Measurements from ENCODE around the gene MAT1A. TPM values are rescaled to one million over a fixed set of nuclear protein-coding genes. Genes with fewer than 3 reads are reported as not detected.
"Not testable (repeated sequence)": the region's sequence is repeated elsewhere in the genome, so short reads cannot be mapped to it uniquely, and the experiment has no call there.

Gene MAT1A
- total RNA-seq, 1 experiment from 2014 or later, result 2.1 TPM

DNA sequence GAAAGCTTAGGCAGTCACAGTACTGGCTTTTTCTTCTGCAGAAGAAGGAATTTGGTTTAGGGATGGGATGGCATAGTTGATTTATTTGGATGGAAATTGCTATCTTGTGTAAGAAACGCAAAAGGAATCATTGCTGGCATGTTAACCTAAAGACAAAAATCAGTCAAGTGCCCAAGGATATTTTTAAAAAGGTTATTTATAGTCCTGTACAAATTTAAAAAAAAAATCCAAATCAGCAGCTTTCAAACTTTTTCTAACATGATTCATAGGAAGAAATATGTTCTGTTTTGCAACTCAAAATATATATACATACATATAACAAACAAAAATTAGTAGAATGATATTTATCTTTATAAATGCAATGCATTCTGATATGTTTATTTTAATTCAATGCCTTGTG, 55.6 kb downstream of the MAT1A start:
- not testable (repeated sequence) for H2BK15ac ChIP-seq (ENCODE audit: low read depth, low read length); H3K14ac ChIP-seq (ENCODE audit: insufficient read depth, low read length); H3K9me3 Mint-ChIP-seq

DNA sequence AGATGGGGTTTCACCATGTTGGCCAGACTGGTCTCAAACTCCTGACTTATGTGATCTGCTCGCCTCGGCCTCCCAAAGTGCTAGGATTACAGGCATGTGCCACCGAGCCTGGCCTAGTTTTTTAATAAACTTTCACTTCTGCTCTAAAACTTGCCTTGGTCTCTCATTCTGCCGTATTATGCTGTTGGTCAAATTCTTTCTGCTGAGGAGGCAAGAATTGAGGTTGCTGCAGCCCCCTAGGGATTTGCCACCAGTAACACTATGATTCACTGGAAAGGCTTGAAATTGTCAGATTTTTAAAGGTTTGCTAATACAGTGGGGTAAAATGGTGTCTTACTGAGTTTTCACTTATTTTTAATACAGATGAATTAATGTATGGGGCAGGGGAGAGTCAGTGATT, 62.7 kb downstream of the MAT1A start:
- no CpG with 5 or more reads among the region's 4 CpGs for WGBS (ENCODE audit: extremely low coverage, insufficient read length, low lambda C conversion rate)
- H2AFZ ChIP-seq (ENCODE audit: low read length), result not testable (repeated sequence)

More for the DNA sequence above, 55.6 kb downstream of the MAT1A start:
- H3K27me3 Mint-ChIP-seq (ENCODE audit: low read depth); H4K8ac ChIP-seq (replicated peaks; ENCODE audit: insufficient read length, low read depth, low read length); H3K23me2 ChIP-seq (ENCODE audit: insufficient read length, low read depth, low read length, poor library complexity, severe bottlenecking); H3K27ac ChIP-seq (ENCODE audit: insufficient read length, low read depth, low read length); H3T11ph ChIP-seq (ENCODE audit: low read length); H2AFZ ChIP-seq (ENCODE audit: low read length); H3K79me2 ChIP-seq (ENCODE audit: insufficient read depth, low read length); H3K4me3 Mint-ChIP-seq; H2BK5ac ChIP-seq (ENCODE audit: insufficient read length, low read length); H3K36me3 Mint-ChIP-seq (ENCODE audit: insufficient read depth in 1 of 3, low read depth in 3 of 3); H3K4me1 Mint-ChIP-seq; DNase-seq; H3K56ac ChIP-seq (ENCODE audit: insufficient read length, low read depth, low read length); H2AK5ac ChIP-seq (ENCODE audit: insufficient read length, low read length); H3K9ac ChIP-seq (ENCODE audit: extremely low read depth, insufficient read length, low read length); H2BK20ac ChIP-seq (ENCODE audit: low read depth, low read length, poor library complexity, severe bottlenecking); H3K4ac ChIP-seq (ENCODE audit: low read depth, low read length); H3K4me1 ChIP-seq (ENCODE audit: insufficient read depth, low read length); H4K5ac ChIP-seq (ENCODE audit: insufficient read length, low read depth, low read length); H3K9me3 ChIP-seq (ENCODE audit: control insufficient read depth, low read depth, low read length); H3K27me3 ChIP-seq (ENCODE audit: insufficient read depth, low read length); H4K20me1 ChIP-seq (ENCODE audit: control insufficient read depth, insufficient read depth, insufficient read length); H2BK120ac ChIP-seq (ENCODE audit: low read depth, low read length, poor library complexity, severe bottlenecking); H3K18ac ChIP-seq (ENCODE audit: insufficient read length, low read depth, low read length); H3K79me1 ChIP-seq (ENCODE audit: insufficient read depth, low read depth, low read length, poor library complexity, severe bottlenecking); H2BK12ac ChIP-seq (ENCODE audit: insufficient read length, low read depth, low read length); H3K4me2 ChIP-seq (ENCODE audit: insufficient read depth, insufficient read length, low read length); H3K27ac Mint-ChIP-seq; H4K91ac ChIP-seq (ENCODE audit: insufficient read length, low read depth, low read length); H3K23ac ChIP-seq (ENCODE audit: insufficient read length, low read depth, low read length): not testable (repeated sequence)
- no CpG with 5 or more reads among the region's 1 CpG for WGBS (ENCODE audit: extremely low coverage, insufficient read length, low lambda C conversion rate)

More for the DNA sequence above, 62.7 kb downstream of the MAT1A start:
- not testable (repeated sequence) for H4K8ac ChIP-seq (replicated peaks; ENCODE audit: insufficient read length, low read depth, low read length); H2BK5ac ChIP-seq (ENCODE audit: insufficient read length, low read length); H3K27me3 ChIP-seq (ENCODE audit: insufficient read depth, low read length); H3K14ac ChIP-seq (ENCODE audit: insufficient read depth, low read length); H3K79me2 ChIP-seq (ENCODE audit: insufficient read depth, low read length); H2BK120ac ChIP-seq (ENCODE audit: low read depth, low read length, poor library complexity, severe bottlenecking); H3T11ph ChIP-seq (ENCODE audit: low read length); H4K5ac ChIP-seq (ENCODE audit: insufficient read length, low read depth, low read length); DNase-seq; H2BK15ac ChIP-seq (ENCODE audit: low read depth, low read length); H3K4me1 ChIP-seq (ENCODE audit: insufficient read depth, low read length); H3K4me1 Mint-ChIP-seq; H2BK12ac ChIP-seq (ENCODE audit: insufficient read length, low read depth, low read length); H3K18ac ChIP-seq (ENCODE audit: insufficient read length, low read depth, low read length); H3K27ac Mint-ChIP-seq; H3K27ac ChIP-seq (ENCODE audit: insufficient read length, low read depth, low read length); H3K9me3 ChIP-seq (ENCODE audit: control insufficient read depth, low read depth, low read length); H2AK5ac ChIP-seq (ENCODE audit: insufficient read length, low read length); H3K79me1 ChIP-seq (ENCODE audit: insufficient read depth, low read depth, low read length, poor library complexity, severe bottlenecking); H3K9ac ChIP-seq (ENCODE audit: extremely low read depth, insufficient read length, low read length); H4K20me1 ChIP-seq (ENCODE audit: control insufficient read depth, insufficient read depth, insufficient read length); H3K4me3 Mint-ChIP-seq; H3K4ac ChIP-seq (ENCODE audit: low read depth, low read length); H2BK20ac ChIP-seq (ENCODE audit: low read depth, low read length, poor library complexity, severe bottlenecking); H4K91ac ChIP-seq (ENCODE audit: insufficient read length, low read depth, low read length); H3K56ac ChIP-seq (ENCODE audit: insufficient read length, low read depth, low read length); H3K9me3 Mint-ChIP-seq; H3K36me3 Mint-ChIP-seq (ENCODE audit: insufficient read depth in 1 of 3, low read depth in 3 of 3); H3K23ac ChIP-seq (ENCODE audit: insufficient read length, low read depth, low read length); H3K4me2 ChIP-seq (ENCODE audit: insufficient read depth, insufficient read length, low read length); H3K23me2 ChIP-seq (ENCODE audit: insufficient read length, low read depth, low read length, poor library complexity, severe bottlenecking)
- H3K27me3 Mint-ChIP-seq (ENCODE audit: low read depth), result peaks cover 10% of the 10 kb centered on the region

Measured in H9 (cell line).